Effector CD8-positive, alpha-beta T cell (primary cell): ENCODE results near the gene ZNF512.
"Not testable (repeated sequence)": the region's sequence is repeated elsewhere in the genome, so short reads cannot be mapped to it uniquely, and the experiment has no call there.

Source experiments
- DNase-seq: peaks from one replicate; lab custom pipeline; 2025; lab: John Stamatoyannopoulos, UW
- total RNA-seq, 4 experiments: gene quantifications; one replicate each; lab custom pipeline; 2026; lab: John Stamatoyannopoulos, UW

Gene ZNF512, protein sequence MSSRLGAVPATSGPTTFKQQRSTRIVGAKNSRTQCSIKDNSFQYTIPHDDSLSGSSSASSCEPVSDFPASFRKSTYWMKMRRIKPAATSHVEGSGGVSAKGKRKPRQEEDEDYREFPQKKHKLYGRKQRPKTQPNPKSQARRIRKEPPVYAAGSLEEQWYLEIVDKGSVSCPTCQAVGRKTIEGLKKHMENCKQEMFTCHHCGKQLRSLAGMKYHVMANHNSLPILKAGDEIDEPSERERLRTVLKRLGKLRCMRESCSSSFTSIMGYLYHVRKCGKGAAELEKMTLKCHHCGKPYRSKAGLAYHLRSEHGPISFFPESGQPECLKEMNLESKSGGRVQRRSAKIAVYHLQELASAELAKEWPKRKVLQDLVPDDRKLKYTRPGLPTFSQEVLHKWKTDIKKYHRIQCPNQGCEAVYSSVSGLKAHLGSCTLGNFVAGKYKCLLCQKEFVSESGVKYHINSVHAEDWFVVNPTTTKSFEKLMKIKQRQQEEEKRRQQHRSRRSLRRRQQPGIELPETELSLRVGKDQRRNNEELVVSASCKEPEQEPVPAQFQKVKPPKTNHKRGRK
- total RNA-seq = 11.2 to 28.6 (median 16.2) reads per million in 4 experiments

DNA sequence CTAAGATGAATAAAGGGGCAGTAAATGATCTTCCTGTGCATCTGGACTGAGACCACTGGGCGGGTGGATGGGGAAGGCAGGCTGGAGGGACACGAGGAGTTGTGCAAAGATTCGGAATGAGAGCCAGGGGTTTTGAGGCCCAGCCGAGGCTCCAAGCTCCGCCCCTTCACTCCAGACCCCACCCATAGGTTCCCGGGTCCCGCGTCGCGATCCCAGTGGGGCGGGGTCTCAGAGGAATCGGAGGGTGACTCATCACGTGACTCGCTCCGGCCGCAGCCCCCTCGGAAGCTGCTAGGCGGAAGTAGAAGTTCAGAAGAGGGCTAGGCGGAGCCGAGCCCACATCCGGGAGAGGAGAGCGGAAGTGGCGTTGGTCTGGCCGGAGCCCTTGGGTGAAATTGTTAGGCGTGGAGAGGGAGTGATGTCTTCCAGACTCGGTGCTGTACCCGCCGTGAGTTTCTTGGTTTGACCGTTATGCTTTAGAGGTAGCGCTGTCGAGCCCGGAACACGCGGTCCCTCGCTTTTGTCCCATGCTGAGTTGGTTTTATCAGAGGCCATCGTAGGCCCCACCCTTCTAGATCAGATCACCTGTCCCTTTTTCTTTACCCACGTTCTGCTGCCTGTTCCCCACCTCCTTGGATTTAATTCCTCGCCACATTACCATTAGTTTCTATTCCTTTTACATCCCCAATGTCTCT, at the start of gene ZNF512:
TSS of gene ZNF512 (plus strand) at position 348 of the 695 bp plus-strand sequence. CDS start at position 419, 71 bp downstream.
- DNase-seq = peak; percentile 75

DNA sequence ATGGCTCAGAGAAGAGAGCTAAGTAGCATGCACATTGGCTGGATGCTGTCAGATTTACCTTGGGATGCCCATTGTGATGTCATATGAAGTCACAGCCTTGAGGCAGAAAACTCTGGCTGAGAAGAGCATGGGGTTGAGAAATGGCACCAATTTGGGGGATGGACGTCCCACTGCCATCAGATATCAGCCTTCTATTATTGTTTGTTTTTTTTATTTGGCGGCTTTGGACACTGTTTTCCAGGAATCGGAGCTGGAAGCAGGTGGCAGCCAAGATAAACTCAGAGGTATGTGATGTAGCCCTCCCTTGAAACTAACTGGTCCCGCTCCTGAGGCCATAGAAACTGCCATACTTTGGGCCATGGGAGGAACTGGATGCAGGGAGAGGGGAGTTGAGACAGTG, 45.6 kb upstream of the ZNF512 start:
- no peak for DNase-seq

DNA sequence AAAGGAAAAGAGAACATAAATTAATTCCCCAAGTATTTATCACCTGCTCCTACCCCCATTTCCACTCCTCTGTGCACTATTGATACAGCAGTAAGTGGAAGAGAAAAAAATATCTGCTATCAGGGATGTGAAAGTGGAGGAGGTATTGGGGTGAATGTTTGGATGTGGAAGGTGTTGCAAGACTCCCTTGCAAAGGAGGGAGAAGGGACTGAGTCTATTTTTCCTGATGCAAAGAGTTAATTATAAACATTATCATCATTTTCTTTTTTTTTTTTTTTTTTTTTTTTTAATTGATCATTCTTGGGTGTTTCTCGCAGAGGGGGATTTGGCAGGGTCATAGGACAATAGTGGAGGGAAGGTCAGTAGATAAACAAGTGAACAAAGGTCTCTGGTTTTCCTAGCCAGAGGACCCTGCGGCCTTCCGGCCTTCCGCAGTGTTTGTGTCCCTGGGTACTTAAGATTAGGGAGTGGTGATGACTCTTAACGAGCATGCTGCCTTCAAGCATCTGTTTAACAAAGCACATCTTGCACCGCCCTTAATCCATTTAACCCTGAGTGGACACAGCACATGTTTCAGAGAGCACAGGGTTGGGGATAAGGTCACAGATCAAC, 43.9 kb upstream of the ZNF512 start:
- DNase-seq = not testable (repeated sequence)

DNA sequence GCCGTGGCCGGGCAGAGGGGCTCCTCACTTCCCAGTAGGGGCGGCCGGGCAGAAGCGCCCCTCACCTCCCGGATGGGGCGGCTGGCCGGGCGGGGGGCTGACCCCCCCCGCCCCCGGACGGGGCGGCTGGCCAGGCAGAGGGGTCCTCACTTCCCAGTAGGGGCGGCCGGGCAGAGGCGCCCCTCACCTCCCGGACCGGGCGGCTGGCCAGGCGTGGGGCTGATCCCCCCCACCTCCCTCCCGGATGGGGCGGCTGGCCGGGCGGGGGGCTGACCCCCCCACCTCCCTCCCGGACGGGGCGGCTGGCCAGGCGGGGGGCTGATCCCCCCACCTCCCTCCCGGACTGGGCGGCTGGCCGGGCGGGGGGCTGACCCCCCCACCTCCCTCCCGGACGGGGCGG, 43.2 kb upstream of the ZNF512 start:
- DNase-seq = not testable (repeated sequence)

DNA sequence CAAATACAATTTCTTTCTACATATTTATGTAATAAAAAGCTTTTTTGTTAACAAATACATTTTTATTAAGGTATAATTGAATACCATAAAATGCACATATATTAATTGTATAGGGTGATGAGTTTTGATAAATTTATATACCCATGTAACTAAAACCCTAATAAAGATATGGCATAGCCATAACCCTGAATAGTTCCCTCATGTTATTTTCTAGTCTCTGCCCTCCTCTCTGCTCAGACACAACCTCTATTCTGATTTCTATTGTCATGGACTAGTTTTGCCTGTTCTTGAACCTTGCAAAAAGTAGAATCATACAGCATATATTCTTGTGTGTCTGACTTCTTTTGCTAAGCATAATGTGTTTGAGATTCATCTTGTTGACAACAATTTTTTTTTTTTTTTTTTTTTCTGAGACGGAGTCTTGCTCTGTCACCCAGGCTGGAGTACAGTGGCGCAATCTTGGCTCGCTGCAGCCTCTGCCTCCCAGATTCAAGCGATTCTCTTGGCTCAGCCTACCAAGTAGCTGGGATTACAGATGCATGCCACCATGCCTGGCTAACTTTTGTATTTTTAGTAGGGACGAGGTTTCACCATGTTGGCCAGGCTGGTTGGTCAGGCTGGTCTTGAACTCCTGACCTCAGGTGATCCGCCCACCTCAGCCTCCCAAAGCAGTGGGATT, 38.6 kb upstream of the ZNF512 start:
- DNase-seq = no peak

DNA sequence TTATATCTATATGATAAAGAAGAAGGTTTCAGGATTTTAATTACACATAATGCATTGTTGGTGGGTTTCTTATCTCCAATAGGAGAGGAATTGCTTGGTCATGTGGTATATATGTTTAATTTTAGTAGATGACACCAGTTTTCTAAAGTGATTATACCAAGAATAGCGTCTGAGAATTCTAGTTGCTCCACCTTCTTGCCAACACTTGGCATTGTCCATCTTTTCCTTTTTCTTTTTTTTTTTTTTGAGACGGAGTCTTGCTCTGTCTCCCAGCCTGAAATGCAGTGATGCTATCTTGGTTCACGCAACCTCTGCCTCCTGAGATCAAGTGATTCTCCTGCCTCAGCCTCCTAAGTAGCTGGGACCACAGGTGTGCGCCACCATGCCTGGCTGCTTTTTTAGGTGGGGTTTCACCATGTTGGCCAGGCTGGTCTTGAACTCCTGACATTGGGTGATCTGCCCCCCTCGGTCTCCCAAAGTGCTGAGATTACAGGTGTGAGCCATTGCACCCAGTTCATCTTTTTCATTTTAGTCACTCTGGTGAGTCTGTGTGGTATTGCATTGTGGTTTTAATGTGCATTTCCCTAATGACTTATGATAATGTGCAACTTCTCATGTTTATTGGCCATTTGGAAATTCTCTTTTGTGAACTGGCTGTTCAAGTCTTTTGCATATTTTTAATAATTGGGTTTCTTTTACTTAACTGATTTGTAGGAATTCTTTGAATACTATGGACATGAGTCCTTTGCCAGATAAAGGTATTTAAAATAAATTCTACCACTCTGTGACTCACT, 37.3 kb upstream of the ZNF512 start:
- DNase-seq = no peak

DNA sequence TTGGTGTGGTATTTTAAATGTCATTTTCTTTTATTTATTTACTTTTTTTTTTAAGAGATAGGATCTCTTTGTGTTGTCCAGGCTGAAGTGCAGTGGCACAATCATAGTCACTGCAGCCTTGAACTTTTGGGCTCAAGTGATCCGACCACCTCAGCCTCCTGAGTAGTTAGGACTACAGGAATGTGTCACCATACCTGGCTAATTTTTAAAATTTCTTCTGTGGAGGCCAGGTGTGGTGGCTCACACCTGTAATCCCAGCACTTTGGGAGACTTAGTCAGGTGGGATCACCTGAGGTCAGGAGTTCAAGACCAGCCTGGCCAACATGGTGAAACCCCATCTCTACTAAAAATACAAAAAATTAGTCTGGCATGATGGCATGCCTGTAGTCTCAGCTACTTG, 33.5 kb upstream of the ZNF512 start:
- DNase-seq = no peak

DNA sequence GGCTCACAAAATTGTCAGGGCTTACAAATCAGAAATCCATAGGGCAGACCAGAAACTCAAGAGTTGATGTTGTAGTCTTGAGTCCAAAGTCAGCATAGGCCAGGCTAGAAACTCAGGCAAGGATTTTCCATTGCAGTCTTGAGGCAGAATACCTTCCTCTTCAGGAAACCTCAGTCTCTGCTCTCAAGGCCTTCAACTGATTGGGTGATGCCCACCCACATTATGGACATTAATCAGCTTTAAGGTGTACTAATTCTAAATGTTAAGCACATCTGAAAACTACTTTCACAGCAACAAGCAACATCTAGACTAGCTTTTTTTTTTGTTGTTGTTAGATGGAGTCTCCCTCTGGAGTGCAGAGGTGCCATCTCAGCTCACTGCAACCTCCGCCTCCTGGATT, 31.3 kb upstream of the ZNF512 start:
- no peak for DNase-seq

DNA sequence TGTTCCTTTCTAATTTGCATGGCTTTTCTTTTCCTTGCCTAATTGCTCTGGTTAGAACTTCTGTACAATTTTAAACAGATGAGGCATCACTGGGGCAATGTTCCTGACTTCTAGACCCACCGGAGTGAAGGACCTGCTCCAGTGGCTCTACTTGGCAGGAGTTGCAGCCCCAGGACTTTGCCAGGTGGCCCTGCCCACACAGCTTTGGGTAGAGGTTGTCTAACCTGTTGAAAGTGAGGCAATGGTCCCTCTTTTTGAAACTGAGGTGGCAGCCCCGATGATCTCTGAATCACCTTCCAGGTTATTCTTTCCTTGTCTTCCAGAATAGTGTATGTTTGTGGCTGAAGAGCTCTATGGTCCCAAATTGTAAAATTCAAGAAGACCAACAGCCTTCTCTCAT, 29.9 kb upstream of the ZNF512 start:
- no peak for DNase-seq

DNA sequence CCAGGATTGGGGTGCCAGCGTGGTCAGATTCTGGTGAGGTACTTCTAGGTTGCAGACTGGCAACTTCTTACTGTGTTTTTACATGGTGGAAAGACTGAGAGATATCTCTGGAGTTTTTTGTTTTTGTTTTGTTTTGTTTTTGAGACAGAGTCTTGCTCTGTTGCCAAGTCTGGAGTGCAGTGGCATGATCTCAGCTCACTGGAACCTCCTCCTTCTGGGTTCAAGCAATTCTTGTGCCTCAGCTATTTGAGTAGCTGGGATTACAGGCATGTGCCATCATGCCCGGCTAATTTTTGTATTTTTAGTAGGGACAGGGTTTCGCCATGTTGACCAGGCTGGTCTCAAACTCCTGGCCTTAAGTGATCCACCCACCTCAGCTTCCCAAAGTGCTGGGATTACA, 28.4 kb upstream of the ZNF512 start:
- DNase-seq = not testable (repeated sequence)

DNA sequence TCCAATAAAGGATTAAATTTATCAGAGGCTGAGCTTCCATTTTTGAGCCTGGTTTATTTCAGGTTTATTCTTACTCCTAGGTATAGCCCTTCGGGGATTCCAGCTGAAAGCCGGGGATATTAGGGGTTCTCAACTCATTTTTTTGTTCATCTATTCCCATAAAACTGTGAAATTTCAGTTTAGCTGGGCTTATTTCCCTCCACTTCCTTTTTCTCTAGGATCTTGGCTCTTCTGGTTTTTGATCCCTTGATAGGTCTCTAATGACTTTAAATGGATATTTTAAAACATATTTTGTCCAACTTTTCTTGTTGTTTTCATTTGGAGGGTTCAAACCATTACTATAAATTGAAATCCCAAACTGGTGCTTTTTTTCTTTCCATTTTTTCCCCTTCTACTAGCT, 23.6 kb upstream of the ZNF512 start:
- no peak for DNase-seq

DNA sequence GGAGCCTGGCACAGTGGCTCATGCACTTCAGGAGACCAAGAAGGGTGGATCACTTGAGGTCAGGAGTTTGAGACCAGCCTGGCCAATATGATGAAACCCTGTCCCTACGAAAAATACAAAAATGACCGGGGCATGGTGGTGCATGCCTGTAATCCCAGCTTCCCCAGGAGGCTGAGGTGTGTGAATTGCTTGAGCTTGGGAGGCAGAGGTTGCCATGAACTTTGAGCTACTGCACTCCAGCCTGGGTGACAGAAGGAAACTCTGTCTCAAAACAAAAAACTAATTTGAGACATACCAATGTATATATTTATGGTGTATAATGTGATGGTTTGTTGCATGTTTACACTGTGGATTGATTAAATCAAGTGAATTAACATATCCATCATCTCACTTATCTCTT, 21.8 kb upstream of the ZNF512 start:
- no peak for DNase-seq

DNA sequence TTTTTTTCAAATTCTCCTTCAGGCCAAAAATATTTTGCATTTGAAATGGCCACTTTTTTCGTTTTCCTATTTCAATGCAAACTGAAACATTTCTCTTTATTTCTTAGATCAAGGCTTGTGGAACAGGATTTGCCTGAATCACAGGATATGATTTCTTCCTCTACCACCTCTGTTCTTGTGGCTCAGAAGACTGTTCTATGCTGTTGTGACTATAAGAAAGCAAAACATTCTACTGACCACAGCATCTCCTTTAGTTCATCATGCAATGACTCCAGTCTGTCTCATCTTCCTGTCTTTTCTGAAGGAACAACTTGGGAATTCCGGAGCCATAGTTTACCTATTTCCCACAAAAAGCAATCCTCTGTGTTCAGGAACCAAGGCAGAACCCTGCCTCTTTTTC, 16.2 kb upstream of the ZNF512 start:
- DNase-seq = no peak

DNA sequence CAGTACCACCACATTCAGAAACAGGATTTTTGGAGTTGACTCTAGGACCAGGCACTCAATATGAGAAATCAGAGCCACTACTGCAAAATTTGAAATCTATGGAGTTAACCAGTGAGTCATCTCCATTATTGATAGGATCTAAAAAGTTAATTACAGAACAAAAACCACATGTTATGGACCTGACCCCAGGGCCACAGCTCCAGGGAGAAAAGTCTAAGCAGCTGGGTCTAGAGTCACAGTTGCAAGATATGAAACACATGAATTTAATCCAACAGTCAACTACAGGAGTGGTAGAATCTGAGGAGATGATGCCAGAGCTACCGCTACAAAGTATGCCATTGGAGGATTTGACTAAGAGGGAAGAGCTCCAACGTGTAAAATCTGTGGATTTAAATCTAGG, 13.4 kb upstream of the ZNF512 start:
- DNase-seq = no peak

DNA sequence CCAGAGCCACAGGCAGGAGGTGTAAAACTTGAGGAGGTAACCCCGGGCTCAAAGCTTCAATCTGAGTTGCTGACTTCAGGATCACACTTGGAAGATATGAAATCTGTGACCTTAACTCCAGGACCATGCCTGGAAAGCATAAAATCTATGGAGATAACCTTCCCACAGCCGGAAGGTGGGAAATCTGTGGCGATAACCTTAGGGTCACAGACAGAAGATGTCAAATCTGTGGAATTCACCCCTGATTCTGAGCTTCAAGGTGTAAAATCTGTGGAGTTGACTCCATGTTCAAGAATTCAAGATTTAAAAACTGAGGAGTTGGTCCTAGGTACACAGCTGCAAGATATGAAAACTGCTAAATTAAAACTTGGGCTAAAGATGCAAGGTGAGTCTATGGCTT, 11.6 kb upstream of the ZNF512 start:
- no peak for DNase-seq

DNA sequence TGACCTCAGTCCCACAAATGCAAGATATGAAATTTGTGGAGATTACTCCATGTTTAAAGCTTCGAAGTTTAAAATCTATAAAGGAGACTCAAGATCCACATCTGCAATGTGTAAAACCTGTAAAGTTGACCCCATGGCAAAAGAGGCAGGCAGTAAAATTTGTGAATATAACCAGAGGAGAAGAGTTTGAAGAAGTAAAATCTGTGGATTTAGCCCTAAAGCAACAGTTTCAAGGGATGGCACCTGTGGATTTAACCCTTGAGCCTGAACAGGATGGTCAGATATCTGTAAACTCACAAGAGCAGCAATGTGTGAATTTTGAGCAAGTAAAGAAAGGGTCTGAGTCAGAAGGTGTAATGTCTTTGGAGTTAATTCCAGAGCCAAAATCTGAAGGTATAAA, 11.2 kb upstream of the ZNF512 start:
- DNase-seq = no peak

DNA sequence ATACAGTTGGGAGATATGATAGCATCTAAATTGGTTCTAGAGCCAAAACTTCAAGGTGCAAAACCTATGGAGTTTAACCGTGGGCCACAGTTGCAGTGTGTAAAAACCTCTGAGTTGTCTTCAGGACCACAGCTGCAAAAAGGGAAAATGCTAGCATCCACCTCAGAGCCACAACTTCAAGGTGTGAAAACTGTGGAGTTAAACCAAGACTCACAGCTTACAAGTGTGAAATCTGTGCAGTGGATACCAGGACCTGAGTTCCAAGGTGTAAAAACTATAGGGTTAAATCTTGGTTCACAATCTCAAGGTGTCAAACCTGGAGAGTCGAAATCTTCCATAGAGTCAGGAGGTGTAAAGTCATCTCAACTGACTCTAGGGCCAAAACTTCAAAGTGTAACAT, 10.4 kb upstream of the ZNF512 start:
- no peak for DNase-seq

DNA sequence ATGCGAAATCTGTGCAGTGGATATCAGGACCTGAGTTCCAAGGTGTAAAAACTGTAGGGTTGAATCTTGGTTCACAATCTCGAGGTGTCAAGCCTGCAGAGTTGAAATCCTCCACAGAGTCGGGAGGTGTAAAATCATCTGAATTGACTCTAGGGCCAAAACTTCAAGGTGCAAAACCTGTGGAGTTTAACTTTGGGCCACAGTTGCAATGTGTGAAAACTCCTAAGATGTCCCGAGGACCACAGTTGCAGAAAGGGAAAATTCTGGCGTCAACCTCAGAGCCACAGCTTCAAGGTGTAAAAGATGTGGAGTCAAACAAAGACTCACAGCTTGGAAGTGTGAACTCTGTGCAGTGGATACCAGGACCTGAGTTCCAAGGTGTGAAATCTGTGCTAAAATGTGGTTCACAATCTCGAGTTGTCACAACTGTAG, 9.8 kb upstream of the ZNF512 start:
- DNase-seq = no peak

DNA sequence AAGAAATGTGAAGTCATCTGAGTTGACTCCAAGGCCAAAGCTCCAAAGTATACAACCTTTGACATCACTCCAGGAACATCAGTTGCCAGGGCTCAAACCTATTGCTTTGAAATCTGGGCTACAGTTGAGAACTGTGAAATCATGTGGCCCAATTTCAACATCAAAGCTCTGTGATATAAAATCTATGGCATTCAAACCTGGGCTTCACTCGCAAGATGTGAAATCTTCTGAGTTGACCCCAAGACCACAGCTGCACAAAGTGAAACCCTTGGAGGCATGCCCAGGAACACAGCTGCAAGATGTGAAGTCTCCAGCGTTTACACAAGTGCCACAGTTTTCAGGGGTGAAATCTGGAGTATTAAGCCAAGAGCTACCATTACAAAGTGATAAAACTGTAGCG, 9.4 kb upstream of the ZNF512 start:
- no peak for DNase-seq

DNA sequence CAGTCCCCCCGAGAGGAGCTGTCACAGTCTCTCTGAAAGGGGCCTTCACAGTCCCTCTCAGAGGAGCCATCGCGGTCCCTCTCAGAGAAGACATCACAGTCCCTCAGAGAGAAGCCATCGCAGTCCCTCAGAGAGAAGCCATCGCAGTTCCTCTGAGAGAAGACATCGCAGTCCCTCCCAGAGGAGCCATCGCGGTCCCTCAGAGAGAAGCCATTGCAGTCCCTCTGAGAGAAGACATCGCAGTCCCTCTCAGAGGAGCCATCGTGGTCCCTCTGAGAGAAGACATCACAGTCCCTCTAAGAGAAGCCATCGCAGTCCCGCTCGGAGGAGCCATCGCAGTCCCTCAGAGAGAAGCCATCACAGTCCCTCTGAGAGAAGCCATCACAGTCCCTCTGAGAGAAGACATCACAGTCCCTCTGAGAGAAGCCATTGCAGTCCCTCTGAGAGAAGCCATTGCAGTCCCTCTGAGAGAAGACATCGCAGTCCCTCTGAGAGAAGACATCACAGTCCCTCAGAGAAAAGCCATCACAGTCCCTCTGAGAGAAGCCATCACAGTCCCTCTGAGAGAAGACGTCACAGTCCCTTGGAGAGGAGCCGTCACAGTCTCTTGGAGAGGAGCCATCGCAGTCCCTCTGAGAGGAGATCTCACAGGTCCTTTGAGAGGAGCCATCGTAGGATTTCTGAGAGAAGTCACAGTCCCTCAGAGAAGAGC, 1.3 kb upstream of the ZNF512 start:
- no peak for DNase-seq
